IPS-18c (cell line): ENCODE data around the gene SCN10A.

Experiments used
- H3K4me3 ChIP-seq: 2 replicates; pipeline ENCODE4 v1.7.0; 2013; ENCODE audit warnings: low read depth, mild to moderate bottlenecking, low read length, moderate library complexity; ENCODE audit not compliant: insufficient read depth
- H3K9me3 ChIP-seq: one replicate; pipeline ENCODE4 v1.6.1; 2013; ENCODE audit warnings: mild to moderate bottlenecking, low read length, moderate library complexity; ENCODE audit not compliant: control insufficient read depth, insufficient read depth

The SCN10A gene

GRCh38 chr3:38696034-38696433, 120.0 kb downstream of the SCN10A start:
- Histone ChIP-seq H3K9me3 (no peaks in the 10 kb centered on the region), H3K4me3 (no peak overlapping the region)

- H3K9me3 ChIP-seq, result no peaks in the 10 kb centered on the region
- H3K4me3 ChIP-seq, result no peak overlapping the region
Measured at GRCh38 chr3:38690185-38690584, 125.8 kb downstream of the SCN10A start.

GRCh38 chr3:38689774-38690173, 126.2 kb downstream of the SCN10A start:
- H3K4me3 ChIP-seq, result no peak overlapping the region

GRCh38 chr3:38689346-38689745, 126.7 kb downstream of the SCN10A start:
- Histone ChIP-seq H3K4me3 (no peak overlapping the region), H3K9me3 (no peaks in the 10 kb centered on the region)

More at GRCh38 chr3:38689774-38690173, 126.2 kb downstream of the SCN10A start:
- no peaks in the 10 kb centered on the region for H3K9me3 ChIP-seq

- no peak overlapping the region for H3K4me3 ChIP-seq
- H3K9me3 ChIP-seq, result no peaks in the 10 kb centered on the region
Measured at GRCh38 chr3:38687321-38687720, 128.7 kb downstream of the SCN10A start.

- Histone ChIP-seq H3K9me3 (no peaks in the 10 kb centered on the region), H3K4me3 (no peak overlapping the region)
Measured at GRCh38 chr3:38684546-38684945, 131.5 kb downstream of the SCN10A start.

GRCh38 chr3:38669668-38670067, 146.3 kb downstream of the SCN10A start:
- H3K9me3 ChIP-seq, result no peaks in the 10 kb centered on the region

GRCh38 chr3:38662544-38662943, 153.5 kb downstream of the SCN10A start:
- H3K4me3 ChIP-seq, result no peak overlapping the region
- no peaks in the 10 kb centered on the region for H3K9me3 ChIP-seq

More at GRCh38 chr3:38669668-38670067, 146.3 kb downstream of the SCN10A start:
- no peak overlapping the region for H3K4me3 ChIP-seq

- H3K4me3 ChIP-seq, result no peak overlapping the region
- H3K9me3 ChIP-seq, result no peaks in the 10 kb centered on the region
Measured at GRCh38 chr3:38658841-38659240, 157.2 kb downstream of the SCN10A start.

GRCh38 chr3:38657369-38657768, 158.6 kb downstream of the SCN10A start:
- H3K4me3 ChIP-seq, result no peak overlapping the region
- no peaks in the 10 kb centered on the region for H3K9me3 ChIP-seq

- Histone ChIP-seq H3K9me3 (no peaks in the 10 kb centered on the region), H3K4me3 (no peak overlapping the region)
Measured at GRCh38 chr3:38655708-38656300, 160.2 kb downstream of the SCN10A start.

GRCh38 chr3:38653685-38654537, 162.1 kb downstream of the SCN10A start:
- Histone ChIP-seq H3K4me3 (no peak overlapping the region), H3K9me3 (no peaks in the 10 kb centered on the region)

- H3K9me3 ChIP-seq, result no peaks in the 10 kb centered on the region
- H3K4me3 ChIP-seq, result no peak overlapping the region
Measured at GRCh38 chr3:38652934-38653333, 163.1 kb downstream of the SCN10A start.

- Histone ChIP-seq H3K9me3 (no peaks in the 10 kb centered on the region), H3K4me3 (peak overlapping the region; percentile 39; the same call in 1 of the 2 replicates)
Measured at GRCh38 chr3:38651153-38651789, 164.7 kb downstream of the SCN10A start.

- no peaks in the 10 kb centered on the region for H3K9me3 ChIP-seq
- H3K4me3 ChIP-seq, result 0 out of 2 replicates have a peak overlapping the region, but pooled peaks have one; percentile 58
Measured at GRCh38 chr3:38650248-38650951, 165.6 kb downstream of the SCN10A start.

- Histone ChIP-seq H3K9me3 (no peaks in the 10 kb centered on the region), H3K4me3 (peak within 1 kb of the TSS; percentile 77)
Measured at GRCh38 chr3:38649500-38650247, 166.3 kb downstream of the SCN10A start, which contains the start of gene SCN5A. Gene SCN5A (minus strand): TSS chr3:38649687. CDS start chr3:38633307, 16,380 bp downstream.
